NAMALWA (cell line): ENCODE data around the gene MYH16.
"Not testable (repeated sequence)": the region's sequence is repeated elsewhere in the genome, so short reads cannot be mapped to it uniquely, and the experiment has no call there.

ENCODE experiments used
- DNase-seq: peaks from one replicate; pipeline ENCODE4 v3.0.0-alpha.2; 2015; ENCODE audit warnings: low spot score

MYH16 gene

GRCh38 chr7:99305473-99306260 is 33.0 kb downstream of the MYH16 start:
- DNase-seq, result no peak

- DNase-seq, result no peak
Observed at GRCh38 chr7:99308461-99309074, 35.9 kb downstream of the MYH16 start.

- no peak for DNase-seq
Observed at GRCh38 chr7:99309111-99309510, 36.5 kb downstream of the MYH16 start.

- DNase-seq, result no peak
Observed at GRCh38 chr7:99310004-99310403, 37.4 kb downstream of the MYH16 start.

- no peak for DNase-seq
Observed at GRCh38 chr7:99311702-99312101, 39.1 kb downstream of the MYH16 start.

- DNase-seq, result peak; percentile 92
Observed at GRCh38 chr7:99312316-99313203, 39.9 kb downstream of the MYH16 start.

GRCh38 chr7:99313204-99313573 is 40.5 kb downstream of the MYH16 start:
- DNase-seq, result no peak

- no peak for DNase-seq
Observed at GRCh38 chr7:99314504-99314903, 41.9 kb downstream of the MYH16 start.

- no peak for DNase-seq
Observed at GRCh38 chr7:99320371-99320770, 47.7 kb downstream of the MYH16 start.

- not testable (repeated sequence) for DNase-seq
Observed at GRCh38 chr7:99322659-99323058, 50.0 kb downstream of the MYH16 start.

GRCh38 chr7:99324559-99324958 is 51.9 kb downstream of the MYH16 start:
- no peak for DNase-seq

- no peak for DNase-seq
Observed at GRCh38 chr7:99325001-99325493, 52.4 kb downstream of the MYH16 start.

GRCh38 chr7:99325592-99326407 is 53.2 kb downstream of the MYH16 start, which contains the start of gene ARPC1A:
Gene ARPC1A (plus strand): TSS chr7:99325898. CDS start chr7:99333354, 7,456 bp downstream.
- peak; percentile 97 for DNase-seq

- DNase-seq, result peak; percentile 27
Observed at GRCh38 chr7:99326408-99326782, 53.8 kb downstream of the MYH16 start.

GRCh38 chr7:99330314-99330961 is 57.8 kb downstream of the MYH16 start:
- DNase-seq, result not testable (repeated sequence)

GRCh38 chr7:99331002-99331401 is 58.4 kb downstream of the MYH16 start:
- DNase-seq, result no peak

GRCh38 chr7:99339595-99339994 is 67.0 kb downstream of the MYH16 start:
- no peak for DNase-seq

- DNase-seq, result no peak
Observed at GRCh38 chr7:99340659-99341058, 68.0 kb downstream of the MYH16 start.

- no peak for DNase-seq
Observed at GRCh38 chr7:99344061-99344647, 71.5 kb downstream of the MYH16 start.

- DNase-seq, result not testable (repeated sequence)
Observed at GRCh38 chr7:99350641-99351040, 78.0 kb downstream of the MYH16 start.

- DNase-seq, result no peak
Observed at GRCh38 chr7:99352247-99352646, 79.6 kb downstream of the MYH16 start.
